Measurements from ENCODE around the gene ZIC5. TPM values are rescaled to one million over a fixed set of nuclear protein-coding genes. Genes with fewer than 3 reads are reported as not detected.
A peak's percentile ranks its signal among the peaks of the same experiment; 100 is the strongest.
"Not testable (repeated sequence)": the region's sequence is repeated elsewhere in the genome, so short reads cannot be mapped to it uniquely, and the experiment has no call there.

Gene ZIC5
- total RNA-seq, 1 donor from 2014 or later = under 0.01 TPM

- DNase-seq (ENCODE audit: low read depth in 2 of 2) = no peak
These were observed 10.8 kb downstream of the ZIC5 start for GRCh38 chr13:99960663-99961311.

DNA sequence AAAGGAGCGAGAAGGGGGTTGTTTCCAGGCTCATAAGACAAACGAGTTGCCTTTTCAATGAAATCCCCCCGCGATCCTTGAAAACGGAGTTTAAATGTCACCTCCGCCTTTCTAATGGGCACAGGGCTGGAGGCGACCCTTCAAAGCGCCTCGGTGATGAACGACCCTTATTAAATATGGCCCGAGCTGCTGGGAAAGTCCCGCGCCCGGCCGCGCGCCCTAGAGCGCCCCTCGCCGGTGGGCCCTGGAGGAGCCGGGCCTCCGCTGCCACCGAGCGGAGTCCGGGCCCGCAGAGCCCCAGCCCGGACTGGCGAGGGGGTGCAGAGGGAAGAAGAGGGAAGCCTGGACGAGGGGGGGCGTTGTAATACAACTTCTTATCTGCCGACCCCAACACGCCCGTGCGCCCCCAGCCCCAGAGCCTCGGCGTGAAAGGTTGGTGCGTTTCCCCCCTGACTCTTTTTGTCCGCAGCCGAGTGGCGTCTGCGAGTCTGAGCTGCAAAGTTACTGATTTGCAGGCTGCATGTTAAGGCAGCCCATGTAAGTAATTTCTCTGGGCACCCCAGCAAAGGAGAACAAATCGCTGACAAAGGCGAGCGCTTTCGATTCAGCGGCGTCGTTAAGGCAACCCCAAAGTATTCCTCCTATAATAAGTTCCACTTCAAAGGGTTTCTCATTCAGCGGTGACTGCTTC lies 11.9 kb downstream of the ZIC5 start:
- DNase-seq (ENCODE audit: low read depth in 2 of 2) = peak; percentile 11 to 28

- DNase-seq (ENCODE audit: low read depth in 2 of 2) = no peak
These were observed 12.4 kb downstream of the ZIC5 start for GRCh38 chr13:99959127-99959539.

DNA sequence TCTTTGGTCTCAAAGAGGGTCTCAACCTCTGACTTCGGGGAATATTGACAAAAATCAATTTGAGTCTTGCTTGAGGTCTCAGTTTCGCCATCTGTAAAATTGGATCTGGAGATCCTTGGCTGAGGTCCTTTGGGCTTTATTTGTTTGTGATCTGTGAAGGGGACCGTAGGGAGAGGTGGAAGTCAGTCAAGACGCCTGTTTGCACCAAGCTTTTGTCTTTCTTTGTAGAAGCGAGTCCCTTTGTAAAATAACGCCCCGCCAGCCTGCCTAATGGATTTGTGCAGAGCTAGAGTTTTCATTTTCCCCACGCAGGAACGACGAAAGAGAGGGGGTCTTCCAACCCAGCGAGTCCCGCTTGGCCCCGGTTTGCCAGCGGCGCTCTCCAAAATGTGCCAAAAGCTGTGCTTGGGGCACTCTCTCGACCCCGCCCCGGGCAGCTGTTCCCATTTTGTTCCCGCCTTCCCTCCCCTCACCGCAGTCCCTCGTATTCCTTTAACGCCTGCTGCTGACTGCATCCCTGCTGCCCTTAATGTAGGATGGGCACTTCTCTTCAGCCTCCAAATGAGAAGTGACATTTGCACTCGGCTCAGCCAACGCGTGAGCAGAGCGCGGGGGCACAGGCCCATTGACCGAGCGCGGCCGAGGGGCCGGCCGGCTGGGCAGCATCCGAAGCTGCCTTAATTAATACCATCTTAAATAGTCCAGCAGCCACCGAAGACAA lies 13.0 kb downstream of the ZIC5 start:
- no peak for DNase-seq (ENCODE audit: low read depth in 2 of 2)

- peak in 1 of 2 donors; percentile 31 for DNase-seq (ENCODE audit: low read depth in 2 of 2)
These were observed 14.9 kb downstream of the ZIC5 start for GRCh38 chr13:99956473-99957349.

- peak in 1 of 2 donors; percentile 30 for DNase-seq (ENCODE audit: low read depth in 2 of 2)
These were observed 15.7 kb downstream of the ZIC5 start for GRCh38 chr13:99955747-99956472.

- no peak for DNase-seq (ENCODE audit: low read depth in 2 of 2)
These were observed 16.3 kb downstream of the ZIC5 start for GRCh38 chr13:99955107-99955746.

GRCh38 chr13:99953138-99953755 lies 18.3 kb downstream of the ZIC5 start:
- DNase-seq (ENCODE audit: low read depth in 2 of 2) = no peak

GRCh38 chr13:99951666-99952065 lies 19.9 kb downstream of the ZIC5 start:
- DNase-seq (ENCODE audit: low read depth in 2 of 2) = not testable (repeated sequence)

- no peak for DNase-seq (ENCODE audit: low read depth in 2 of 2)
These were observed 21.7 kb downstream of the ZIC5 start for GRCh38 chr13:99949679-99950413.

DNA sequence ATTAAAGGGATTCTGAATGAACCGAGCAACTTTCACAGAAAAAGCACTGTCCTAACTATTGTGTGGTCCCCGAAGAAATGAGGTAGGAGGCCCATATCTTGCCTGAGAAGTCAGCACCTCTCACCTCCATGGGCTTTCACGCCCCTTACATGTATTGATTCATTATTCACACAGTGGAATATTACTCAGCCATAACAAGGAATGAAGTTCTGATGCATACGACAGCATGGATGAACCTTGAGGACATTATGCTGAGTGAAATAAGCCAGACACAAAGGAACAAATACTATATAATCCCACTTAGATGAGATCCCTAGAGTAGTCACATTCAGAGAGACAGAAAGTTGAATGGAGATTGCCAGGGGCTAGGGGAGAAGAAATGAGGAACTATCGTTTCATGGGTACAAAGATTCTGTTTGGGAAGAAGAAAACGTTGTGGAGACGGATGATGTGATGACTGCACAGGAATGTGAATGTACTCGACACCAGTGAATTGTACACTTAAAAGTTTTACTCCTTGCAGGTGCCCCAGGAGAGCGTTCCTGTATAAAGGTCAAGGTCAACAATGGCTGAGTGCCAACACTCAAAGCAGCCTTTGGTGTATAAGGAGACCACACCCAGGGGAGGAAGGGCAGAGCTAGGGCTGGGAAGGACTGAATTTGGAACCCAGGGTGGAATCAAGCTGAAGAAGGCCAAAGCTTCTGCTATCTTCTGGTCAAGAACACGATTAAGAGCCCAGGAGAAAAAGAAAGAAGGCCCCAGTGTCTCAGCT lies 22.5 kb downstream of the ZIC5 start:
- no peak for DNase-seq (ENCODE audit: low read depth in 2 of 2)

DNA sequence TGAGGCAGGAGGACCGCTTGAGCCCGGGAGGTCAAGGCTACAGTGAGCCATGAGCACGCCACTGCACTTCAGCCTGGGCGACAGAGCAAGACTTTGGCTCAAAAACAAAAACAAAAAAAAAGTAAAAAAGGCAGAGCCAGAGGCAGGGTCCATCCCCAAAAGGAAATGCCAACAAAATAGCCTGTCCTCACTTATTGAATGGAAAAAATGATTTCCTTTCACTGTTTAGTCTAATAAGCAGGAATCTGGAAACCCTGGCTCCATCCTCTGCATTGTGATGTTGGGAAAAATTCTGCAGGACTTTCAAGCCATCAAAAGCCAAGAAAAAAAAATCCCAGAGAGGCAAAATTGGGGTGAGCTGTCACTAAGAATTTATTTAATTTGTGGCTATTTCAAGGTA lies 23.2 kb downstream of the ZIC5 start:
- peak in 1 of 2 donors; percentile 90 for DNase-seq (ENCODE audit: low read depth in 2 of 2)

DNA sequence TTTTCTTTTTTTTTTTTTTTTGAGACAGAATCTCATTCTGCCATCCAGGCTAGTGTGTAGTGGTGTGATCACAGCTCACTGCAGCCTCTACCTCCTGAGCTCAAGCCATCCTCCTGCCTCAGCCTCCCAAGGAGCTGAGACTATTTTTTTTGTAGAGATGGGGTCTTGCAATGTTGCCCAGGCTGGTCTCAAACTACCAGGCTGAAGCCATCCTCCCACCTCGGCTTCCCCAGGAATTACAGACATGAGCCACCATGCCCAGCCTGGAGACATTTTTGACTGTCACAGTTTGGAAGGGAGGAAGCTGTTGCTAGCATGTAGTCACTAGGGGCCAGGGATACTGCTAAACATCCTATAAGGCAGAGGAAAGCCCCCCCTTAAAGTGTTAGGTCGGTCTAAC lies 23.9 kb downstream of the ZIC5 start:
- DNase-seq (ENCODE audit: low read depth in 2 of 2) = no peak

DNA sequence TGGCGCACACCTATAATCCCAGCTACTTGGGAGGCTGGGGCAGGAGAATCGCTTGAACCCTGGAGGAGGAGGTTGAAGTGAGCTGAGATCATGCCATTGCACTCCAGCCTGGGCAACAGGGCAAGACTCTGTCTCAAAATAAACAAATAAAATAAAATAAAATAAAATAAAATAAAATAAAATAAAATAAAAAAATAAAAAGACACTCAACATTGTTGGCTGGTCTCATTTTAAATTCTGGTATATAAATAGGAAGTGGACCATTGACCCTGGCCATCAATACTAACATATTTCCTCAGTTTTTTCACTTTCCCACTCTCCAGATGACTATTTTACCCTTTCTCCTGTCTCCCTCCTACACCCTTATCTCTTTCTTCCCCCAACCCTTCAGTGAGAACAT lies 26.1 kb downstream of the ZIC5 start:
- not testable (repeated sequence) for DNase-seq (ENCODE audit: low read depth in 2 of 2)

- DNase-seq (ENCODE audit: low read depth in 2 of 2) = no peak
These were observed 27.0 kb downstream of the ZIC5 start for GRCh38 chr13:99944606-99945005.

DNA sequence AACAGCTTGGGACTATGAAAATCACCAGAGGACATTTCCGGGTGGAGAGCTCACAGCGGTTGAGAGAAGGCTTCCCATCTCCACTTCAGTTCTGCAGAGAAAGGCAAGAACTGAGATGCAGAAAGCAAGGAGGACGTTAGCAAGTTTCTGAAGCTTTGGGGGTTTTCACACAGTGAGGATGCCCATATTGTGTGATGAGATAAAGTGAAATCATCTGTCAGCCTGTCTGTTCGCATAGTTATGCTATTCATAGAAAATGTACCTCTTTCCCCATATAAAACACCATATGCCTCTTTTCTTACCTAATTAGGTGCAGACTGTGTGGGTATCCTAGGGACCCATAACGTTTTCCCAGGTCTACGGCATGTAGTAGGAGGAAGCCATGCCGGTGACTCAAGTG lies 27.5 kb downstream of the ZIC5 start:
- DNase-seq (ENCODE audit: low read depth in 2 of 2) = no peak

- peak in 1 of 2 donors; percentile 91 for DNase-seq (ENCODE audit: low read depth in 2 of 2)
These were observed 29.7 kb downstream of the ZIC5 start for GRCh38 chr13:99941911-99942310.

DNA sequence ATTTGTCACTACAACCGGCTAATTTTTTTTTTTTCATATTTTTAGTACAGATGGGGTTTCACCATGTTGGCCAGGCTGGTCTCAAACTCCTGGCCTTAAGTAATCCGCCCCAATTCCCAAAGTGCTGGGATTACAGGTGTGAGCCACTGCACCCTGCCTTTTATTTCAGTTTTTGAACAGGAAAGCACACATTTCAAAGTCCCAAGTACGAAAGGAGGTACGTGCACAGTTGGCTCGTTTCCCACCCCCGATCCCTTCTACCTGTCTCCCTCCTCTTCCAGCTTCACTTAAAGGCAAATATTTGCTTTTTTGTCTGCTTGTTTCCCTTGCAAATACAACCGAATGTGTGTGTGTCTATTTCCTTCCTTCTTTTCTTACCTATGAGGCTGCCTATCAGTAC lies 30.5 kb downstream of the ZIC5 start:
- no peak for DNase-seq (ENCODE audit: low read depth in 2 of 2)
